Mesenteric fat pad (tissue), 1 donor: ENCODE results near the gene DDX39A. TPM values are rescaled to one million over a fixed set of nuclear protein-coding genes. Genes with fewer than 3 reads are reported as not detected.
A peak's percentile ranks its signal among the peaks of the same experiment; 100 is the strongest.
"Not testable (repeated sequence)": the region's sequence is repeated elsewhere in the genome, so short reads cannot be mapped to it uniquely, and the experiment has no call there.

ENCODE experiments used
- DNase-seq: peaks from one replicate; pipeline ENCODE4 v3.0.0-alpha.2; 2020; ENCODE audit warnings: low spot score
- long read RNA-seq: library from polyadenylated mRNA; unstranded; transcript quantifications from one replicate; pipeline ENCODE4 v2.0.0, GENCODE V29; 2020
- total RNA-seq: library from RNA; stranded (reverse); fragmentation: NEBNext Ultra II Directional; extraction: Animal tissue kit (Norgen Biotek cat#: 25700); gene quantifications from one replicate; pipeline ENCODE4 v1.2.1, GENCODE V29; 2021
- donor health status: DM: yes; HTN: yes; CAD: no.

The DDX39A gene
- 53.0 TPM for total RNA-seq
- long read RNA-seq, transcript DDX39A-201 (11 exons, 1,471 nt), result major isoform, 330 of 489 reads
- long read RNA-seq, transcript DDX39A-209 (9 exons, 1,903 nt), result minor isoform, 5 of 489 reads
- long read RNA-seq, partial matches to known transcripts, result 21 of 489 reads
- long read RNA-seq, other reads (novel, unspliced or antisense), result 133 of 489 reads

GRCh38 chr19:14419106-14419813 is at the start of gene DDX39A:
Gene DDX39A, minus strand, starts transcription at chr19:14419341. Its CDS starts 6,121 bp downstream, at chr19:14413220.
- peak; percentile 97 for DNase-seq

GRCh38 chr19:14467816-14468215 is 48.7 kb upstream of the DDX39A start:
- no peak for DNase-seq

- no peak for DNase-seq
Observed at GRCh38 chr19:14467391-14467790, 48.2 kb upstream of the DDX39A start.

- DNase-seq, result no peak
Observed at GRCh38 chr19:14463747-14464146, 44.6 kb upstream of the DDX39A start.

GRCh38 chr19:14462401-14462800 is 43.3 kb upstream of the DDX39A start:
- not testable (repeated sequence) for DNase-seq

GRCh38 chr19:14460935-14461334 is 41.8 kb upstream of the DDX39A start:
- no peak for DNase-seq

- DNase-seq, result no peak
Observed at GRCh38 chr19:14459703-14460102, 40.6 kb upstream of the DDX39A start.

- not testable (repeated sequence) for DNase-seq
Observed at GRCh38 chr19:14452303-14452702, 33.2 kb upstream of the DDX39A start.

- DNase-seq, result no peak
Observed at GRCh38 chr19:14450876-14451275, 31.7 kb upstream of the DDX39A start.

- no peak for DNase-seq
Observed at GRCh38 chr19:14450168-14450874, 31.2 kb upstream of the DDX39A start.

- no peak for DNase-seq
Observed at GRCh38 chr19:14449321-14449720, 30.2 kb upstream of the DDX39A start.

GRCh38 chr19:14446336-14447036 is 27.3 kb upstream of the DDX39A start:
- DNase-seq, result no peak

GRCh38 chr19:14443632-14444216 is 24.6 kb upstream of the DDX39A start:
- no peak for DNase-seq

- DNase-seq, result no peak
Observed at GRCh38 chr19:14442891-14443631, 23.9 kb upstream of the DDX39A start.

- DNase-seq, result no peak
Observed at GRCh38 chr19:14441041-14441938, 22.1 kb upstream of the DDX39A start.

GRCh38 chr19:14440049-14440448 is 20.9 kb upstream of the DDX39A start:
- peak; percentile 93 for DNase-seq

GRCh38 chr19:14439014-14439413 is 19.9 kb upstream of the DDX39A start:
- DNase-seq, result no peak

- no peak for DNase-seq
Observed at GRCh38 chr19:14437578-14438140, 18.5 kb upstream of the DDX39A start.
